Rectal smooth muscle tissue (tissue), 1 donor: ENCODE data around the gene L3MBTL4.

Experiments used
- H3K27ac ChIP-seq: one replicate; pipeline ENCODE4 v1.7.0; 2013; ENCODE audit warnings: low read depth, low read length, inconsistent platforms
- H3K27me3 ChIP-seq: one replicate; pipeline ENCODE4 v1.7.0; 2013; ENCODE audit warnings: low read length; ENCODE audit not compliant: control insufficient read depth, insufficient read depth
- H3K36me3 ChIP-seq: one replicate; pipeline ENCODE4 v1.7.0; 2013; ENCODE audit warnings: low read length; ENCODE audit not compliant: control insufficient read depth, insufficient read depth
- H3K4me1 ChIP-seq: one replicate; pipeline ENCODE4 v1.7.0; 2013; ENCODE audit warnings: low read length; ENCODE audit not compliant: control insufficient read depth, insufficient read depth
- H3K4me3 ChIP-seq: one replicate; pipeline ENCODE4 v1.7.0; 2013; ENCODE audit warnings: low read length
- H3K9ac ChIP-seq: one replicate; pipeline ENCODE4 v1.7.0; 2013; ENCODE audit warnings: low read length

Gene L3MBTL4

GRCh38 chr18:6254456-6254855 is 160.3 kb downstream of the L3MBTL4 start:
- Histone ChIP-seq H3K36me3 (no peaks in the 10 kb centered on the region), H3K4me3 (no peak overlapping the region), H3K27ac (no peak overlapping the region), H3K27me3 (no peaks in the 10 kb centered on the region), H3K9ac (no peak overlapping the region), H3K4me1 (no peaks in the 10 kb centered on the region)

- Histone ChIP-seq H3K4me1 (no peaks in the 10 kb centered on the region), H3K4me3 (no peak overlapping the region), H3K27ac (no peak overlapping the region), H3K9ac (no peak overlapping the region), H3K27me3 (no peaks in the 10 kb centered on the region), H3K36me3 (no peaks in the 10 kb centered on the region)
Observed at GRCh38 chr18:6251084-6251483, 163.6 kb downstream of the L3MBTL4 start.

- no peaks in the 10 kb centered on the region for H3K27me3 ChIP-seq
- no peak overlapping the region for H3K4me3 ChIP-seq
- H3K36me3 ChIP-seq: no peaks in the 10 kb centered on the region
- H3K4me1 ChIP-seq: no peaks in the 10 kb centered on the region
- no peak overlapping the region for H3K27ac ChIP-seq
- H3K9ac ChIP-seq: no peak overlapping the region
Observed at GRCh38 chr18:6249788-6250187, 164.9 kb downstream of the L3MBTL4 start.

- Histone ChIP-seq H3K36me3 (no peaks in the 10 kb centered on the region), H3K27me3 (no peaks in the 10 kb centered on the region), H3K4me1 (no peaks in the 10 kb centered on the region), H3K4me3 (no peak overlapping the region), H3K9ac (no peak overlapping the region), H3K27ac (no peak overlapping the region)
Observed at GRCh38 chr18:6249170-6249569, 165.5 kb downstream of the L3MBTL4 start.

GRCh38 chr18:6248017-6248416 is 166.7 kb downstream of the L3MBTL4 start:
- Histone ChIP-seq H3K27ac (no peak overlapping the region), H3K9ac (no peak overlapping the region), H3K27me3 (no peaks in the 10 kb centered on the region), H3K36me3 (no peaks in the 10 kb centered on the region), H3K4me3 (no peak overlapping the region), H3K4me1 (no peaks in the 10 kb centered on the region)

- H3K4me3 ChIP-seq: no peak overlapping the region
- no peaks in the 10 kb centered on the region for H3K4me1 ChIP-seq
- no peak overlapping the region for H3K27ac ChIP-seq
- no peak overlapping the region for H3K9ac ChIP-seq
- no peaks in the 10 kb centered on the region for H3K36me3 ChIP-seq
- no peaks in the 10 kb centered on the region for H3K27me3 ChIP-seq
Observed at GRCh38 chr18:6242004-6242403, 172.7 kb downstream of the L3MBTL4 start.

- H3K36me3 ChIP-seq: no peaks in the 10 kb centered on the region
- no peaks in the 10 kb centered on the region for H3K4me1 ChIP-seq
- no peak overlapping the region for H3K27ac ChIP-seq
- H3K4me3 ChIP-seq: no peak overlapping the region
- H3K27me3 ChIP-seq: no peaks in the 10 kb centered on the region
- H3K9ac ChIP-seq: no peak overlapping the region
Observed at GRCh38 chr18:6239716-6240115, 175.0 kb downstream of the L3MBTL4 start.

GRCh38 chr18:6236258-6236657 is 178.5 kb downstream of the L3MBTL4 start:
- Histone ChIP-seq H3K4me1 (no peaks in the 10 kb centered on the region), H3K27me3 (no peaks in the 10 kb centered on the region), H3K9ac (no peak overlapping the region), H3K36me3 (no peaks in the 10 kb centered on the region), H3K4me3 (no peak overlapping the region), H3K27ac (no peak overlapping the region)

GRCh38 chr18:6222271-6222670 is 192.4 kb downstream of the L3MBTL4 start:
- Histone ChIP-seq H3K4me1 (no peaks in the 10 kb centered on the region), H3K36me3 (no peaks in the 10 kb centered on the region), H3K27me3 (no peaks in the 10 kb centered on the region), H3K4me3 (no peak overlapping the region), H3K27ac (no peak overlapping the region), H3K9ac (no peak overlapping the region)

GRCh38 chr18:6221602-6222014 is 193.1 kb downstream of the L3MBTL4 start:
- Histone ChIP-seq H3K9ac (no peak overlapping the region), H3K27me3 (no peaks in the 10 kb centered on the region), H3K27ac (no peak overlapping the region), H3K4me3 (no peak overlapping the region), H3K4me1 (no peaks in the 10 kb centered on the region), H3K36me3 (no peaks in the 10 kb centered on the region)

GRCh38 chr18:6220129-6220528 is 194.6 kb downstream of the L3MBTL4 start:
- Histone ChIP-seq H3K27me3 (no peaks in the 10 kb centered on the region), H3K9ac (no peak overlapping the region), H3K27ac (no peak overlapping the region), H3K36me3 (no peaks in the 10 kb centered on the region), H3K4me1 (no peaks in the 10 kb centered on the region), H3K4me3 (no peak overlapping the region)

GRCh38 chr18:6219116-6219717 is 195.5 kb downstream of the L3MBTL4 start:
- Histone ChIP-seq H3K36me3 (no peaks in the 10 kb centered on the region), H3K9ac (no peak overlapping the region), H3K27me3 (no peaks in the 10 kb centered on the region), H3K4me1 (no peaks in the 10 kb centered on the region), H3K4me3 (no peak overlapping the region), H3K27ac (no peak overlapping the region)

- H3K27me3 ChIP-seq: no peaks in the 10 kb centered on the region
- H3K4me3 ChIP-seq: no peak overlapping the region
- no peaks in the 10 kb centered on the region for H3K4me1 ChIP-seq
- no peaks in the 10 kb centered on the region for H3K36me3 ChIP-seq
- no peak overlapping the region for H3K9ac ChIP-seq
- no peak overlapping the region for H3K27ac ChIP-seq
Observed at GRCh38 chr18:6215888-6216287, 198.8 kb downstream of the L3MBTL4 start.
